Astrocyte of the spinal cord (primary cell): ENCODE data around the gene CDKN2B.

ENCODE experiments used
- DNase-seq: peaks from one replicate; pipeline ENCODE4 v3.0.0; 2011; ENCODE audit warnings: low read depth, low spot score
- H3K4me3 ChIP-seq: 2 replicates; pipeline ENCODE4 v1.5.1; 2011; ENCODE audit warnings: low read depth, mild to moderate bottlenecking, low read length, moderate library complexity
- CTCF ChIP-seq: IDR thresholded peaks from 2 replicates; pipeline ENCODE4 v1.5.1; 2012; ENCODE audit warnings: low read depth, mild to moderate bottlenecking, low read length, inconsistent platforms
- in situ Hi-C: cut with HindIII; loops from 2 replicates; pipeline ENCODE4 v1.10.0; 2017; ENCODE audit warnings: low sequenced_read_pairs

Gene CDKN2B

GRCh38 chr9:22052376-22052945, 43.4 kb upstream of the CDKN2B start:
- in situ Hi-C loops: no loop called here

GRCh38 chr9:22050924-22051323, 41.8 kb upstream of the CDKN2B start:
- in situ Hi-C loops: no loop called here
- no peak for DNase-seq
- no peak overlapping the region for H3K4me3 ChIP-seq
- TF ChIP-seq CTCF: no peak

More at GRCh38 chr9:22052376-22052945, 43.4 kb upstream of the CDKN2B start:
- no peak for TF ChIP-seq CTCF
- DNase-seq: peak; percentile 99
- no peak overlapping the region for H3K4me3 ChIP-seq

GRCh38 chr9:22049411-22049810, 40.3 kb upstream of the CDKN2B start:
- H3K4me3 ChIP-seq: no peak overlapping the region
- in situ Hi-C loops: no loop called here
- peak; percentile 56 for DNase-seq
- no peak for TF ChIP-seq CTCF

GRCh38 chr9:22047596-22047995, 38.5 kb upstream of the CDKN2B start:
- H3K4me3 ChIP-seq: no peak overlapping the region
- in situ Hi-C loops: no loop called here
- no peak for DNase-seq
- no peak for TF ChIP-seq CTCF

- DNase-seq: no peak
- TF ChIP-seq CTCF: no peak
- H3K4me3 ChIP-seq: no peak overlapping the region
- in situ Hi-C loops: no loop called here
Observed at GRCh38 chr9:22046243-22046885, 37.3 kb upstream of the CDKN2B start.

- no peak overlapping the region for H3K4me3 ChIP-seq
- in situ Hi-C loops: no loop called here
- TF ChIP-seq CTCF: no peak
- no peak for DNase-seq
Observed at GRCh38 chr9:22045423-22045822, 36.3 kb upstream of the CDKN2B start.
